GM12878 (cell line): ENCODE measurements around the gene KIF23.

Experiments
- POLR2AphosphoS5 ChIP-seq: IDR thresholded peaks from 2 replicates; pipeline ENCODE4 v1.6.1; 2011; ENCODE audit warnings: mild to moderate bottlenecking, low read length, inconsistent platforms
- RAD21 ChIP-seq: IDR thresholded peaks from 2 replicates; pipeline ENCODE4 v1.6.1; 2011; ENCODE audit warnings: mild to moderate bottlenecking, low read depth, low read length, moderate library complexity; ENCODE audit not compliant: insufficient read depth
- TAF1 ChIP-seq: IDR thresholded peaks from 2 replicates; pipeline ENCODE4 v1.6.1; 2011; ENCODE audit warnings: mild to moderate bottlenecking, low read depth, low read length, borderline replicate concordance
- TF ChIP-seq, protein P1 (sequence below): fragments of 450-650 bp; IDR thresholded peaks from 2 replicates; pipeline ENCODE4 v1.6.1; 2017; ENCODE audit warnings: mild to moderate bottlenecking, moderate library complexity
- TF ChIP-seq, protein P2 (sequence below): fragments of 450-650 bp; formaldehyde crosslinking; IDR thresholded peaks from 2 replicates; pipeline ENCODE4 v1.5.0; 2022; ENCODE audit warnings: mild to moderate bottlenecking, missing genetic modification characterization

DNA sequence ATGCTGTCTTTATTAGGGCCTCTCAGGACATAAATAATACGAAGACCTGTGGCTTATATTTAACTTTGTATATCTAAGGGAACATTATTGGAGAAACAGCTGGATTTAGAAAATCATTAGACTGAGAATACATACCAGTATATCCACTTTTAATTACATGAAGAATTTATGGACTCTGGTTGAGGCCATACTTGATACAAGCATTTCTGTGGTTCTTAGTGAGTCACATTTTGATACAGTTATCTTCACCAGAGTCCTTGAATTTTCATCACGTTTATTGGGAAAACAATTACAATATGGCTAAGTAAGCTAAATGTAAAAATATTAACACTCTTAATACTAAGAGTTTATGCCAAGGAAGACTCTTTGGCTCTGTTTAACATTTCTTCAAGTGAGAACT, 9.9 kb downstream of the KIF23 start:
- TF ChIP-seq, protein P1, sequence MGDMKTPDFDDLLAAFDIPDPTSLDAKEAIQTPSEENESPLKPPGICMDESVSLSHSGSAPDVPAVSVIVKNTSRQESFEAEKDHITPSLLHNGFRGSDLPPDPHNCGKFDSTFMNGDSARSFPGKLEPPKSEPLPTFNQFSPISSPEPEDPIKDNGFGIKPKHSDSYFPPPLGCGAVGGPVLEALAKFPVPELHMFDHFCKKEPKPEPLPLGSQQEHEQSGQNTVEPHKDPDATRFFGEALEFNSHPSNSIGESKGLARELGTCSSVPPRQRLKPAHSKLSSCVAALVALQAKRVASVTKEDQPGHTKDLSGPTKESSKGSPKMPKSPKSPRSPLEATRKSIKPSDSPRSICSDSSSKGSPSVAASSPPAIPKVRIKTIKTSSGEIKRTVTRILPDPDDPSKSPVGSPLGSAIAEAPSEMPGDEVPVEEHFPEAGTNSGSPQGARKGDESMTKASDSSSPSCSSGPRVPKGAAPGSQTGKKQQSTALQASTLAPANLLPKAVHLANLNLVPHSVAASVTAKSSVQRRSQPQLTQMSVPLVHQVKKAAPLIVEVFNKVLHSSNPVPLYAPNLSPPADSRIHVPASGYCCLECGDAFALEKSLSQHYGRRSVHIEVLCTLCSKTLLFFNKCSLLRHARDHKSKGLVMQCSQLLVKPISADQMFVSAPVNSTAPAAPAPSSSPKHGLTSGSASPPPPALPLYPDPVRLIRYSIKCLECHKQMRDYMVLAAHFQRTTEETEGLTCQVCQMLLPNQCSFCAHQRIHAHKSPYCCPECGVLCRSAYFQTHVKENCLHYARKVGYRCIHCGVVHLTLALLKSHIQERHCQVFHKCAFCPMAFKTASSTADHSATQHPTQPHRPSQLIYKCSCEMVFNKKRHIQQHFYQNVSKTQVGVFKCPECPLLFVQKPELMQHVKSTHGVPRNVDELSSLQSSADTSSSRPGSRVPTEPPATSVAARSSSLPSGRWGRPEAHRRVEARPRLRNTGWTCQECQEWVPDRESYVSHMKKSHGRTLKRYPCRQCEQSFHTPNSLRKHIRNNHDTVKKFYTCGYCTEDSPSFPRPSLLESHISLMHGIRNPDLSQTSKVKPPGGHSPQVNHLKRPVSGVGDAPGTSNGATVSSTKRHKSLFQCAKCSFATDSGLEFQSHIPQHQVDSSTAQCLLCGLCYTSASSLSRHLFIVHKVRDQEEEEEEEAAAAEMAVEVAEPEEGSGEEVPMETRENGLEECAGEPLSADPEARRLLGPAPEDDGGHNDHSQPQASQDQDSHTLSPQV: no peak
- TF ChIP-seq TAF1: no peak
- TF ChIP-seq RAD21: no peak
- TF ChIP-seq POLR2AphosphoS5: no peak
- TF ChIP-seq, protein P2, sequence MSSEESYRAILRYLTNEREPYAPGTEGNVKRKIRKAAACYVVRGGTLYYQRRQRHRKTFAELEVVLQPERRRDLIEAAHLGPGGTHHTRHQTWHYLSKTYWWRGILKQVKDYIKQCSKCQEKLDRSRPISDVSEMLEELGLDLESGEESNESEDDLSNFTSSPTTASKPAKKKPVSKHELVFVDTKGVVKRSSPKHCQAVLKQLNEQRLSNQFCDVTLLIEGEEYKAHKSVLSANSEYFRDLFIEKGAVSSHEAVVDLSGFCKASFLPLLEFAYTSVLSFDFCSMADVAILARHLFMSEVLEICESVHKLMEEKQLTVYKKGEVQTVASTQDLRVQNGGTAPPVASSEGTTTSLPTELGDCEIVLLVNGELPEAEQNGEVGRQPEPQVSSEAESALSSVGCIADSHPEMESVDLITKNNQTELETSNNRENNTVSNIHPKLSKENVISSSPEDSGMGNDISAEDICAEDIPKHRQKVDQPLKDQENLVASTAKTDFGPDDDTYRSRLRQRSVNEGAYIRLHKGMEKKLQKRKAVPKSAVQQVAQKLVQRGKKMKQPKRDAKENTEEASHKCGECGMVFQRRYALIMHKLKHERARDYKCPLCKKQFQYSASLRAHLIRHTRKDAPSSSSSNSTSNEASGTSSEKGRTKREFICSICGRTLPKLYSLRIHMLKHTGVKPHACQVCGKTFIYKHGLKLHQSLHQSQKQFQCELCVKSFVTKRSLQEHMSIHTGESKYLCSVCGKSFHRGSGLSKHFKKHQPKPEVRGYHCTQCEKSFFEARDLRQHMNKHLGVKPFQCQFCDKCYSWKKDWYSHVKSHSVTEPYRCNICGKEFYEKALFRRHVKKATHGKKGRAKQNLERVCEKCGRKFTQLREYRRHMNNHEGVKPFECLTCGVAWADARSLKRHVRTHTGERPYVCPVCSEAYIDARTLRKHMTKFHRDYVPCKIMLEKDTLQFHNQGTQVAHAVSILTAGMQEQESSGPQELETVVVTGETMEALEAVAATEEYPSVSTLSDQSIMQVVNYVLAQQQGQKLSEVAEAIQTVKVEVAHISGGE: no peak
